Gastroesophageal sphincter (tissue), 3 donors: Measurements from ENCODE around the gene SRRD.

Experiments
- EP300 ChIP-seq: sonication (generic); formaldehyde crosslinking; IDR thresholded peaks from one replicate; pipeline ENCODE4 v1.6.1; 2017; ENCODE audit warnings: antibody characterized with exemption, mild to moderate bottlenecking
- POLR2A ChIP-seq, 2 donors: fragments of 450-650 bp; IDR thresholded peaks; one replicate each; pipeline ENCODE4 v1.6.1; 2017; ENCODE audit warnings: antibody characterized with exemption in 2 of 2, mild to moderate bottlenecking in 2 of 2, moderate library complexity in 1 of 2
- TF ChIP-seq, protein P1 (sequence below), 4 experiments: fragments of 200-600 bp in 2 of 4; fragments of 450-650 bp in 2 of 4; sonication (generic) in 1 of 4; IDR thresholded peaks; one replicate each; pipeline ENCODE4 v1.5.1; 2017 to 2019; ENCODE audit warnings: antibody characterized with exemption in 4 of 4, mild to moderate bottlenecking in 2 of 4, moderate library complexity in 2 of 4

DNA sequence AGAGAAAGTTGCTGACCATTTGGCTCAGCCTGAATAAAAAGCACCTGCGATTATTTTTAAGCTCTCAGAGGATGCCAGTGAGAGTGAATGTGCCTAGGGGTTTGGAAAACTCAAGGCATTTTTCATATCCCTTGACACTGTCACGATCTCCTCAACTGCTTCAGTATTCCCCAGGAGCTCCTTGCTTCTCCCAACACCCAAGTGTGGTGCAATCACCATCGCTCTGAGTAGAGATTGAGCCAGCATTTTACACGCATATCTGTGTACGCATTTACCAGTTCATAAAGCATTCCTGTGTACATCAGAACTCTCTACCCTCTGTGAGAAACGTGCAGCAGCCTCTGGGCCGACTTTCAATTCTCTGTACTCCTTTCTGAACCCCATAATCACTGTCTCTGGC lies 1.3 kb downstream of the SRRD start:
- TF ChIP-seq POLR2A (IDR thresholded peaks at IDR 0.05), result no peak
- TF ChIP-seq, protein P1, sequence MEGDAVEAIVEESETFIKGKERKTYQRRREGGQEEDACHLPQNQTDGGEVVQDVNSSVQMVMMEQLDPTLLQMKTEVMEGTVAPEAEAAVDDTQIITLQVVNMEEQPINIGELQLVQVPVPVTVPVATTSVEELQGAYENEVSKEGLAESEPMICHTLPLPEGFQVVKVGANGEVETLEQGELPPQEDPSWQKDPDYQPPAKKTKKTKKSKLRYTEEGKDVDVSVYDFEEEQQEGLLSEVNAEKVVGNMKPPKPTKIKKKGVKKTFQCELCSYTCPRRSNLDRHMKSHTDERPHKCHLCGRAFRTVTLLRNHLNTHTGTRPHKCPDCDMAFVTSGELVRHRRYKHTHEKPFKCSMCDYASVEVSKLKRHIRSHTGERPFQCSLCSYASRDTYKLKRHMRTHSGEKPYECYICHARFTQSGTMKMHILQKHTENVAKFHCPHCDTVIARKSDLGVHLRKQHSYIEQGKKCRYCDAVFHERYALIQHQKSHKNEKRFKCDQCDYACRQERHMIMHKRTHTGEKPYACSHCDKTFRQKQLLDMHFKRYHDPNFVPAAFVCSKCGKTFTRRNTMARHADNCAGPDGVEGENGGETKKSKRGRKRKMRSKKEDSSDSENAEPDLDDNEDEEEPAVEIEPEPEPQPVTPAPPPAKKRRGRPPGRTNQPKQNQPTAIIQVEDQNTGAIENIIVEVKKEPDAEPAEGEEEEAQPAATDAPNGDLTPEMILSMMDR (IDR thresholded peaks at IDR 0.05), result no peak
- no peak for TF ChIP-seq EP300
